Adrenal gland (tissue), 5 donors: ENCODE measurements around the gene NELFCD.

Experiments
- CTCF ChIP-seq, 6 experiments: fragments of 450-650 bp in 4 of 6; fragments of 200-600 bp in 2 of 6; sonication (generic) in 1 of 6; IDR thresholded peaks; 1 replicate in 5 of 6; 2 replicates in 1 of 6; pipeline versions ENCODE4 v1.5.1 to v1.8.0; 2016 to 2021; ENCODE audit warnings: antibody characterized with exemption in 6 of 6, mild to moderate bottlenecking in 2 of 6, moderate library complexity in 1 of 6
- POLR2A ChIP-seq, 2 donors: fragments of 450-650 bp; IDR thresholded peaks; one replicate each; pipeline ENCODE4 v1.6.1; 2017; ENCODE audit warnings: antibody characterized with exemption in 2 of 2, mild to moderate bottlenecking in 2 of 2, moderate library complexity in 1 of 2
- donor health status: DM: no; HTN: no; CAD: no.

- no peak for TF ChIP-seq POLR2A (IDR thresholded peaks at IDR 0.05)
- TF ChIP-seq CTCF (IDR thresholded peaks at IDR 0.05), result no peak
These were observed 63.2 kb downstream of the NELFCD start for GRCh38 chr20:59044295-59044694.
